OCI-M1 (cell line): Measurements from ENCODE around the gene FAU.
"Not testable (repeated sequence)": the region's sequence is repeated elsewhere in the genome, so short reads cannot be mapped to it uniquely, and the experiment has no call there.

ENCODE experiments used
- DNase-seq: peaks from one replicate; lab custom pipeline; 2025; lab: John Stamatoyannopoulos, UW

FAU gene

GRCh38 chr11:65121865-65122696 is at the start of gene FAU, which contains the start of gene MRPL49:
TSS of gene FAU (minus strand) at chr11:65122134. CDS start at chr11:65121813, 321 bp downstream.
TSS of gene MRPL49 (plus strand) at chr11:65122321. CDS start at chr11:65122347, 26 bp downstream.
- peak; percentile 99 for DNase-seq

DNA sequence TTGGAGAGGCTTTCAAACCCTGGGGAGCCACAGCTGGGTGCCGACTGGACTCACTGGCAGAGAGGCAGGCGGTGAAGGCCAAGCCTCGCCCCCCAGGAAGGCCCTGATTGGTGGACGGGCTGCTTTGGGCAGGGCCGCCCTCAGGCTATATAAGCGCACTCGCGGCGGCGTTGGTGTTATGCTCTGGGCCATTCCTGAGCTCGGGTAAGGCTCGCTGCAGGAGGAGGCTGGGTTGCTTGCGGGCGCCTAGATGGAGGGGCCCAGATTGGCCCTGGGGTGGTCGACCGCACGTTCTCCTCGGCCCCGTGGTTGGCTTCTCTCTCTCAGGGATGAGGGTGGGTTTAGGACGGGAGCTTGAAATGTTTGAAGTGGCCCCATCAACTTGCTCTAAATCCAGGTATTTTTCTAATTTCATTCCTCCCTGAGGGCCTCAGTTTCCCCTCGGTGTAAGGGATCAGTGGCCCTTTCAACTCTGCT is 48.2 kb upstream of the FAU start, which contains the start of gene SPDYC:
TSS of gene SPDYC (plus strand) at position 176 of the 477 bp plus-strand sequence. CDS start 1,125 bp downstream, outside the sequence.
- DNase-seq: no peak

GRCh38 chr11:65169164-65169641 is 47.3 kb upstream of the FAU start:
- peak; percentile 88 for DNase-seq

- DNase-seq: no peak
Measured at GRCh38 chr11:65167656-65168055, 45.7 kb upstream of the FAU start.

GRCh38 chr11:65166893-65167292 is 45.0 kb upstream of the FAU start:
- no peak for DNase-seq

DNA sequence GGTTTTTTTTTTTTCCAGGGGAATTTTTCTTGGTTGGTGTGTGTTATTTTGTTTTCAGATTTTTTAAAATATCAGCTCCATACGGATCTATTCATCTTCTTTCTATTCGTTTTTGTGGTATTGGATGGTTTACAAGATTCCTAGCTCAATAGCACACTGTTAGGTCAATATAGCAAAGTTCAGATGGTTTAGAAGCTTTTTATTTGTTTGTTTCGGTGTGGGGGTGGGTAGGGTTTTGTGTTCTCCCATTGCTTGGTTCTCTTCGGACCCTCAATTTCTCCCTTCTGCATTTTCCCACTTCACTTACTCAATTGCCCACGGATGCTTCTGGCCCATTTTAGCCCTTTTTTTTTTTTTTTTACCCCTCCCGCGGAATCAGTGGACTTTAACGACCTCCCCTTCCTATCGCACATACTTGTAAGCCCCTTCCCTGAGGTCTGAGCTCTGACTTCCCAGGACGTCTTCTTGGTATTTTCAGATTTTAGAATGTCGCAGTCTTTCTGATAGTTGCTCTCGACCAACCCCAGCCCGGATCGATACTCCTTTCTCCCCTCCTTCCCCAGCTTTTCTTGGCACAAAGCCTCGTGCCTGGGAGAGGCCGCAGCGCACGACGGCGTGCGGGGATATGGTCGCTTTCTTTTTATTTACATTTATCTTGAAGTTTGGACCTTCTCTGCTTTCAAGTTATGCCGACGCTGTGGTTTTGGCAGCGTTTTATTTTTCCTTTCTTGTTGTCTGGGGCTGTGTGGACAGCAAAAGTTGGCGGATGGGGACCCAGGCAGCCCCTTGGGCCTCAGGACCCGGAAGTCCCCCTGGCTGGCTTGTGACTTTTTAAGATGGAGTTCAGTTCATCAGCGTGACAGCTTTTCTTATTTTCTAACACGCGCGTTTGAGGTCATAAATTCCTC is 43.7 kb upstream of the FAU start:
- DNase-seq: no peak

- DNase-seq: peak; percentile 65
Measured at GRCh38 chr11:65163684-65164083, 41.8 kb upstream of the FAU start.

DNA sequence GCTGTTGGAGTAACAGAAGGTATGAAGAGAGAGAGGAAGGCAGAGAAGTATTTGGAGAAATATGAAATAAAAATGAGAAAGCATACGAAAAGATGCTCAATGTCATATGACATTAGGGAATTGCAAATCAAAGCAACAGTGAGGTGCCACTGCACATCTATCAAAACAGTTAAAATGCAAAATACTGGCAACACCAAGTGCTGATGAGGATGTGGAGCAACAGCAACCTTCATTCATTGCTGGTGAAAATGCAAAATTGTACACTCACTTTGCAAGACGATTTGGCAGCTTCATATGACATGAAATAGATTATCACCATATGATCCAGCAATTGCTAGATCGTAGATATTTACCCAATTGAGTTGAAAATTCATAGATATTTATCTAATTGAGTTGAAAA is 38.7 kb upstream of the FAU start:
- no peak for DNase-seq

GRCh38 chr11:65159012-65159411 is 37.1 kb upstream of the FAU start:
- DNase-seq: no peak

GRCh38 chr11:65157336-65157735 is 35.4 kb upstream of the FAU start:
- no peak for DNase-seq

DNA sequence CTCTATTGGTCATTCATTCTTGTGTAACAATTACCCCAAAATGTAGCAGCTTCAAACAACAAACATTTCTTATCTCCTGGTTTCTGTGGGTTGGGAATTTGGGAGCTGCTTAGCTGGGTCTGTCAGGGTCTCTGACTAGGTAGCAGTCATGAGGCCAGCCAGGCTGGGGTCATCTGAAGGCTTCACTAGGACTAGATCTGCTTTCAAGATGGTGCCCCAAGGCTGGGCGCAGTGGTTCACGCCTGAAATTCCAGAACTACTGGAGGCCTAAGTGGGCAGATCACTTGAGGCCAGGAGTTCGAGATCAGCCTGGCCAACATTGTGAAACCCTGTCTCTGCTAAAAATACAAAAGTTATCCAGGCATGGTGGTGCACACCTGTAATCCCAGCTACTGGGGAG is 35.0 kb upstream of the FAU start:
- no peak for DNase-seq

DNA sequence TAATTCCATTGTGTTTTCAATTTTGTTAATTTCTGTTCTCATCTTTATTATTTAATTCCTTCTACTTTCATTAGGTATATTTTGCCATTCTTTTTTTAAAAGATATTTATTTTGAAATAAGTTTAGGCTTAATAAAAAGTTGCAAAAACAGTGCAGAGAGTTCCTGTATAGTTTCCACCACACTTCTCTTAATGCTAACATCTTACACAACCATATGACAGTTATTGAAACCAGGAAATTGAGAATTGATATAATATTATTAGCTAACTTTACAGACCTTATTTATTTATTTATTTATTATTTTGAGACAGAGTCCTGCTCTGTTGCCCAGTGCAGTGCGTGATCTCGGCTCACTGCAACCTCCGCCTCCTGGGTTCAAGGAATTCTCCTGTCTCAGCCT is 34.3 kb upstream of the FAU start:
- DNase-seq: no peak

GRCh38 chr11:65152122-65152521 is 30.2 kb upstream of the FAU start:
- DNase-seq: peak; percentile 48

- peak; percentile 24 for DNase-seq
Measured at GRCh38 chr11:65151331-65151899, 29.5 kb upstream of the FAU start.

DNA sequence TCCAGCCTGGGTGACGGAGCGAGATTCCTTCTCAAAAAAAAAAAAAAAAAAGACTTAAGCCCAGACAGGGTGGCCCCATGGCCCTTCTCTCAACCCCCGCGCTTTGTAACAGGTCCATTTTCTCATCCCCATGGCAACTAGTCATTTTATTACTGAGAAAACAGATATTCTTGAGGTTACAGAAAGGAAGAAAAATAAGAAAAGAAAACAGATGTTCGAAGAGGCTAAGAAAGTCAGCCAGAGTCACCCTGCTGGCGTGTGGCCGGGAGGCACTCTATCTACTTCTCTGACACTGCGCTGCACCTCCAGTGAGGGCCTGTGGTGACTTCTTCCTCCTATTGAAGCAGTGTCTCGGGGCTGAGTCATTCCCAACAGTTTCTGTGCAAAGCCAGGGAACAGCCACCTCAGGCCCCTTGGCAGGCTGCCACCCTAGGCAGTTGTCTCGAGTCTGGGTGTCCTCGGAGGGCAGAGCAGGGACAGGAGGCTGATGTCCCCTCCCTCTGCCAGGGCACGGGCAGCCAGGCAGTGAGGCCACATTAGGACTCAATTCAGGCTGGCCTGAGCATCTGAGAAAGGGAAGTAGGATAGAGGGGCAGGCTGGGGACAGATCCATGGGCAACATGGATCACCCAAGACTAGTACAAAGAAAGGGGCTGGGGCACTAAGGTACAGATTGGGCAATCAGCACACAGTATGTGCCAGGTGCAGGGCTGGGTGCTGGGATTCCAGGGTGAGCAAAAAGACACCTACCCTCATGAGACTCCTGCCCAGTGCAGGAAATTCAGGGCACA is 28.8 kb upstream of the FAU start:
- peak; percentile 93 for DNase-seq

DNA sequence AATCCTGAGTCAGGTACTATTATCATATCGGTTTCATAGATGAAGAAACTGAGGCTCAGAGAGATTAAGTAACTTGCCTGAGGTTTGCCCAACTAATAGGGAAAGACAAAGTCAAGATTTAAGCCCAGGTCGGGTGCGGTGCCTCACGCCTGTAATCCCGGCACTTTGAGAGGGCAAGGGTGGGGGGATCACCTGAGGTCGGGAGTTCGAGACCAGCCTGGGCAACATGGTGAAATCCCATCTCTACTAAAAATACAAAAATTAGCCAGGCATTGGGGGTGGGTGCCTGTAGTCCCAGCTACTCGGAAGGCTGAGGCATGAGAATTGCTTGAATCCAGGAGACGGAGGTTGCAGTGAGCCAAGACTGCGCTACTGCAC is 28.2 kb upstream of the FAU start:
- not testable (repeated sequence) for DNase-seq

DNA sequence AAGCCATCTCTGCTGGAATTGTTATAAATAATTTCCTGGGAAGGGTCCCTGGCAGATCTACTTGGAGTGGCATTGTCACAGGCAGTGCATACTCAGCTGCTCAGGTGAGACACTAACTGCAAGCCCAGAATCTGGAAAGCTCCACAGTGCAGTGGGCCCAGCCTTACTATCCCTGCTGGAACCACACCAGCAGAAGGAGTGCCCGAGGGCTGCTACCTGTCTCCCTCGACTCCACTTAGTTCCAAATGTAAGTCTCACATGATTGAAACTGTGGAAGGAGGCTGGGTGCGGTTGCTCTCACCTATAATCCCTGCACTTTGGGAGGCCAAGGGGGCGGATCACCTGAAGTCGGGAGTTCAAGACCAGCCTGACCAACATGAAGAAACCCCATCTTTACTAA is 26.7 kb upstream of the FAU start:
- DNase-seq: no peak

GRCh38 chr11:65147352-65148075 is 25.6 kb upstream of the FAU start:
- no peak for DNase-seq

- no peak for DNase-seq
Measured at GRCh38 chr11:65141896-65142494, 20.1 kb upstream of the FAU start.

DNA sequence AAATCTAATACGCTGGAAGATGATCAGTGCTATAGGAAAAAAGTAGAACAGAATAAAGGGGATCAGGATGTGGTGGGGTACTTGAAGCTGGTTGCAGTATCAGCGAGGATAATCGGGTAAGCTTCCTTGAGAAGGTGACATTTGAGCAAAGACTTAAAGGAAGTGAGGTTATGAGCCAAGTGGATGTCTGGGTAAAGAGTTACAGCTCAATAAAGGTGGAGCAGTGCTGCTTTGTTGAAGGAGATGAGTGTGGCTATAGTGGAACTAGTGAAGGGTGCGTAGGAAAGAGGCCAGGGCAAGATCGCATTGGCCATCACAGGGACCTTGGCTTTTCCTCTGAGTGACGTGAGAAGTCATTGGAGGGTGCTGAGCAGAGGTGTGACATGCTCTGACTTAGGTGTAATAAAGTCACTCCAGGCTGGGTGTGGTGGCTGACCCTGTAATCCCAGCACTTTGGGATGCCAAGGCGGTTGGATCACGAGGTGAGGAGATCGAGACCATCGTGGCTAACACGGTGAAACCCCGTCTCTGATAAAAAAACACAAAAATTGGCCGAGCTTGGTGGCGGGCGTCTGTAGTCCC is 14.7 kb upstream of the FAU start:
- DNase-seq: no peak
